A673 (cell line): Measurements from ENCODE around the gene DPY19L3. TPM values are rescaled to one million over a fixed set of nuclear protein-coding genes. Genes with fewer than 3 reads are reported as not detected.

ENCODE experiments used
- BruUV-seq: library from RNA; stranded (reverse); fragments of 400-500 nt; replicated peaks from 2 replicates; lab custom pipeline; 2021; lab: Mats Ljungman, UMichigan
- CTCF ChIA-PET: fragments of 300-600 bp; sonication (Branson Sonifier 250); formaldehyde crosslinking; loops from one replicate; lab custom pipeline; 2022; ENCODE audit warnings: antibody characterized with exemption; lab: Charles Lee
- POLR2A ChIA-PET: fragments of 300-600 bp; sonication (Branson Sonifier 250); formaldehyde crosslinking; loops from one replicate; lab custom pipeline; 2022; ENCODE audit warnings: antibody characterized with exemption; ENCODE audit not compliant: low non-redundant PET; lab: Charles Lee
- DNase-seq: peaks from one replicate; pipeline ENCODE4 v3.0.0-alpha.2; 2015; ENCODE audit warnings: low spot score
- H3K27ac ChIP-seq: fragments of 200-600 bp; sonication (generic); 2 replicates; pipeline ENCODE4 v1.5.1; 2016; ENCODE audit warnings: mixed run types, low read depth, mild to moderate bottlenecking, mixed read lengths, antibody characterized with exemption, low read length; ENCODE audit not compliant: poor library complexity, severe bottlenecking
- H3K27me3 ChIP-seq: fragments of 200-600 bp; sonication (generic); replicated peaks from 2 replicates; pipeline ENCODE4 v1.6.1; 2017; ENCODE audit warnings: mixed run types, low read depth, mild to moderate bottlenecking, mixed read lengths, antibody characterized with exemption, low read length; ENCODE audit not compliant: insufficient read depth, poor library complexity
- H3K36me3 ChIP-seq: fragments of 200-600 bp; sonication (generic); 2 replicates; pipeline ENCODE4 v1.6.1; 2016; ENCODE audit warnings: mixed run types, mild to moderate bottlenecking, mixed read lengths, antibody characterized with exemption, low read length; ENCODE audit not compliant: insufficient read depth, poor library complexity, severe bottlenecking
- H3K4me1 ChIP-seq: fragments of 200-600 bp; sonication (generic); 2 replicates; pipeline ENCODE4 v1.6.1; 2017; ENCODE audit warnings: mixed run types, mild to moderate bottlenecking, mixed read lengths, antibody characterized with exemption, low read length; ENCODE audit not compliant: insufficient read depth, poor library complexity, severe bottlenecking
- H3K4me3 ChIP-seq: fragments of 200-600 bp; sonication (generic); 2 replicates; pipeline ENCODE4 v1.5.1; 2016; ENCODE audit warnings: low read depth, mixed run types, mild to moderate bottlenecking, mixed read lengths, low read length; ENCODE audit not compliant: poor library complexity, severe bottlenecking
- H3K9me3 ChIP-seq: fragments of 200-600 bp; sonication (generic); 2 replicates; pipeline ENCODE4 v1.6.1; 2016; ENCODE audit warnings: mixed run types, low read depth, mild to moderate bottlenecking, mixed read lengths, antibody characterized with exemption, low read length; ENCODE audit not compliant: poor library complexity, severe bottlenecking
- CTCF ChIP-seq: fragments of 300-800, 200-600 bp; sonication (generic); conservative IDR thresholded peaks from 2 replicates; pipeline ENCODE4 v1.5.1; 2017; ENCODE audit warnings: low read depth, mild to moderate bottlenecking, antibody characterized with exemption, low read length, moderate library complexity, mixed read lengths
- EZH2 ChIP-seq: fragments of 200-600 bp; sonication (generic); IDR thresholded peaks from 2 replicates; pipeline ENCODE4 v1.6.1; 2017; ENCODE audit warnings: borderline replicate concordance, low read depth, mild to moderate bottlenecking, mixed read lengths, antibody characterized with exemption, low read length; ENCODE audit not compliant: poor library complexity, severe bottlenecking
- intact Hi-C: fragments of 100-400 bp; cut with micrococcal nuclease; formaldehyde crosslinking; loops from one replicate; pipeline ENCODE4 v1.10.0; 2022; ENCODE audit not compliant: unreplicated experiment
- total RNA-seq: library from RNA; stranded (reverse); gene quantifications from 2 replicates; pipeline ENCODE4 v1.2.3, GENCODE V29; 2021

Gene DPY19L3
- total RNA-seq, 1 experiment from 2014 or later = 70.5 TPM

- BruUV-seq = no TSS peak
- intact Hi-C loops = no loop called here
- Histone ChIP-seq H3K9me3 (no peaks in the 10 kb centered on the region), H3K4me3 (no peak overlapping the region), H3K27me3 (no peaks in the 10 kb centered on the region), H3K36me3 (peaks cover 8% of the 10 kb centered on the region), H3K4me1 (no peaks in the 10 kb centered on the region), H3K27ac (no peak overlapping the region)
- CTCF ChIA-PET = no interaction called here
- TF ChIP-seq CTCF (no peak), EZH2 (no peak)
- DNase-seq = no peak
- POLR2A ChIA-PET = no interaction called here
Measured at GRCh38 chr19:32471095-32471494, 65.5 kb downstream of the DPY19L3 start.

GRCh38 chr19:32471811-32472210, 66.2 kb downstream of the DPY19L3 start:
- Histone ChIP-seq H3K4me3 (no peak overlapping the region), H3K4me1 (no peaks in the 10 kb centered on the region), H3K9me3 (no peaks in the 10 kb centered on the region), H3K27me3 (no peaks in the 10 kb centered on the region), H3K36me3 (peaks cover 8% of the 10 kb centered on the region), H3K27ac (no peak overlapping the region)
- no peak for TF ChIP-seq CTCF
- no peak for TF ChIP-seq EZH2
- ChIA-PET POLR2A (no interaction called here), CTCF (no interaction called here)
- BruUV-seq = no TSS peak
- intact Hi-C loops = no loop called here
- no peak for DNase-seq

- ChIA-PET CTCF (no interaction called here), POLR2A (no interaction called here)
- Histone ChIP-seq H3K9me3 (no peaks in the 10 kb centered on the region), H3K27me3 (no peaks in the 10 kb centered on the region), H3K4me1 (no peaks in the 10 kb centered on the region), H3K27ac (no peak overlapping the region), H3K36me3 (peaks cover 6% of the 10 kb centered on the region), H3K4me3 (no peak overlapping the region)
- BruUV-seq = no TSS peak
- DNase-seq = no peak
- intact Hi-C loops = no loop called here
- TF ChIP-seq EZH2 (no peak), CTCF (no peak)
Measured at GRCh38 chr19:32475141-32476031, 69.8 kb downstream of the DPY19L3 start.
